Smooth muscle cell (in vitro differentiated cells): ENCODE results near the gene DOLPP1. TPM values are rescaled to one million over a fixed set of nuclear protein-coding genes. Genes with fewer than 3 reads are reported as not detected.

Experiments used
- DNase-seq: peaks from one replicate; lab custom pipeline; 2025; ENCODE audit not compliant: unreplicated experiment; lab: John Stamatoyannopoulos, UW
- H2AFZ ChIP-seq: fragments of 200-600 bp; sonication (generic); 2 replicates; pipeline ENCODE4 v1.6.0; 2016; ENCODE audit warnings: antibody characterized with exemption, low read depth, mild to moderate bottlenecking
- H3F3A ChIP-seq: fragments of 200-600 bp; sonication (generic); 2 replicates; pipeline ENCODE4 v1.6.0; 2017; ENCODE audit warnings: antibody characterized with exemption, low read depth
- H3K27ac ChIP-seq: fragments of 200-600 bp; sonication (generic); 2 replicates; pipeline ENCODE4 v1.5.1; 2016; ENCODE audit warnings: low read depth, mild to moderate bottlenecking
- H3K27me3 ChIP-seq: fragments of 200-600 bp; sonication (generic); 2 replicates; pipeline ENCODE4 v1.6.1; 2016; ENCODE audit warnings: low read depth, mild to moderate bottlenecking
- H3K36me3 ChIP-seq: fragments of 200-600 bp; sonication (generic); 2 replicates; pipeline ENCODE4 v1.5.1; 2016; ENCODE audit warnings: low read depth
- H3K4me1 ChIP-seq: fragments of 200-600 bp; sonication (generic); 2 replicates; pipeline ENCODE4 v1.5.1; 2016; ENCODE audit warnings: low read depth
- H3K4me2 ChIP-seq: fragments of 200-600 bp; sonication (generic); 2 replicates; pipeline ENCODE4 v1.6.0; 2016; ENCODE audit warnings: mild to moderate bottlenecking
- H3K4me3 ChIP-seq: fragments of 200-600 bp; sonication (generic); 2 replicates; pipeline ENCODE4 v1.5.1; 2016; ENCODE audit warnings: mild to moderate bottlenecking
- H3K79me2 ChIP-seq: fragments of 200-600 bp; sonication (generic); 2 replicates; pipeline ENCODE4 v1.6.0; 2016; ENCODE audit warnings: low read depth, mild to moderate bottlenecking
- H3K9ac ChIP-seq: fragments of 200-600 bp; sonication (generic); 2 replicates; pipeline ENCODE4 v1.6.0; 2016; ENCODE audit warnings: low read depth
- H3K9me3 ChIP-seq: fragments of 200-600 bp; sonication (generic); replicated peaks from 2 replicates; pipeline ENCODE4 v1.5.1; 2016; ENCODE audit warnings: low read depth
- H4K20me1 ChIP-seq: fragments of 200-600 bp; sonication (generic); 2 replicates; pipeline ENCODE4 v1.6.0; 2016; ENCODE audit warnings: low read depth
- CTCF ChIP-seq: fragments of 200-600 bp; sonication (generic); IDR thresholded peaks from 2 replicates; pipeline ENCODE4 v1.5.1; 2017; ENCODE audit warnings: borderline replicate concordance, mild to moderate bottlenecking, antibody characterized with exemption; ENCODE audit not compliant: insufficient read depth, poor library complexity, severe bottlenecking
- WGBS: methylation state at CpG from one replicate; pipeline ENCODE4 v1.1.7; 2016; ENCODE audit warnings: low lambda C conversion rate; 5-methylcytosine and 5-hydroxymethylcytosine counted together
- polyA plus RNA-seq: library from polyadenylated mRNA; unstranded; fragments of >200 nt; fragmentation: Nextera tagmentation; extraction: Ambion mirVana; gene quantifications from 2 replicates; pipeline ENCODE4 v1.2.1, GENCODE V29; 2016
- total RNA-seq: library from RNA; depleted of rRNA; stranded (reverse); fragments of >200 nt; gene quantifications from 2 replicates; pipeline ENCODE4 v1.2.3, GENCODE V29; 2014

DOLPP1 gene
- total and polyA plus RNA-seq, 2 experiments from 2014 or later, result 14.4 to 17.8 TPM

GRCh38 chr9:129058965-129059795 lies 21.7 kb upstream of the DOLPP1 start:
- no peak overlapping the region for H3K4me3 ChIP-seq
- H3K27ac ChIP-seq, result no peak overlapping the region
- no peak overlapping the region for H3K4me2 ChIP-seq
- no peak for DNase-seq
- no peaks in the 10 kb centered on the region for H3K4me1 ChIP-seq
- H3K36me3 ChIP-seq, result no peaks in the 10 kb centered on the region
- WGBS, result 88% methylated on average over 21 of the region's 21 CpGs
- H3K9me3 ChIP-seq, result no peaks in the 10 kb centered on the region
- H3K27me3 ChIP-seq, result no peaks in the 10 kb centered on the region
- no peak overlapping the region for H3K9ac ChIP-seq
- no peak for TF ChIP-seq CTCF
- H3K79me2 ChIP-seq, result no peaks in the 10 kb centered on the region
- no peaks in the 10 kb centered on the region for H3F3A ChIP-seq
- H4K20me1 ChIP-seq, result no peaks in the 10 kb centered on the region
- H2AFZ ChIP-seq, result no peak overlapping the region

DNA sequence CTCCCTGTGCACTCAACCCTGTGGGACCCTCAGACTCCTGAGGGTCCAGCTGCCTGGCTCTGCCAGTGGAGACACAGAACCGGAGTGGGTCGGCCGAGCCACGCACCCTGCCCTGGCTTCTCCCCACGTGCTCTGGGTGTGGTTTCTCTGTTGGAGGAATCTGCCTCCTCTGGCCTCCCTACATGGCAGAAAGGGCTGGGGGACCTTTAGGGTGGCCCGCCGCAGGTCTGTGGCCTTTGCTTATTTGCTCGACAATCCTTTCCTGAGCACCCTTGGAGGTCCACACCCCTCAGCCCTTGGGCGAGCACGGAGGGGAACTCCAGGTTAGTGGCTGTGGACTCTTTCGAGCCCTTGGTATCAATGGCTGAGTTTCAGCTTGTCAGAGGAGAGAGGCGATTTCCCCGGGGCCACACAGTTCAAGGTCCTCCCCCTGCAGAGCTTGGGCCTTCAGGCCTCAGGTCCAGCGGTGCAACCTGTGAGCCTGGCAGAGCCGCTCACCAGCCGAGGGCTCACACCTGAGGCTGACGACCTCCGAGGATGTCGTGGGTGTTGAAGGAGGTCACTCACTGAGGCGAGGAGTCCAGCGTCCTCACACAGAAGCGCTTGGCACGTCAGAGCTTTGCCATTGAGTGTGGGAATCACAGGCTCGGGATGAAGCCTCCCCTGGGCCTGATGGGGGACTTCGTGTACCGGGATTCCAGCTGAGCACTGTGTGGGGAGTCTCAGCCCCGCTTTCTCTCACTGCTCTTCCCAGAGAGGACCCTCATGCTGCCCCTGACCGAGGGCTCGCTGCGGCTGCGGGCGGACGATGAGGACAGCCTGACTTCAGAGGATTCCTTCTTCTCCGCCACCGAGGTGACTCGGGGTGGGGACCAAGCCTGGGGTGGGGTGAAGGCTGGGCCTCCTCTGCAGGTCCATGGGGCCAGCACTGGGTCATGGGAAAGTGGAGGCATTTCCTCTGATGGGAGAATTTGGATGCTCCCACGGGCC lies 20.8 kb upstream of the DOLPP1 start:
- H3K36me3 ChIP-seq, result no peaks in the 10 kb centered on the region
- H3K9me3 ChIP-seq, result no peaks in the 10 kb centered on the region
- no peaks in the 10 kb centered on the region for H3F3A ChIP-seq
- no peak overlapping the region for H3K4me3 ChIP-seq
- no peaks in the 10 kb centered on the region for H3K4me1 ChIP-seq
- no peak for TF ChIP-seq CTCF
- no peak overlapping the region for H3K4me2 ChIP-seq
- H3K9ac ChIP-seq, result no peak overlapping the region
- DNase-seq, result no peak
- no peaks in the 10 kb centered on the region for H3K79me2 ChIP-seq
- H3K27ac ChIP-seq, result no peak overlapping the region
- no peaks in the 10 kb centered on the region for H4K20me1 ChIP-seq
- WGBS, result 98% methylated on average over 37 of the region's 37 CpGs
- no peak overlapping the region for H2AFZ ChIP-seq
- no peaks in the 10 kb centered on the region for H3K27me3 ChIP-seq

- no peaks in the 10 kb centered on the region for H3K9me3 ChIP-seq
- TF ChIP-seq CTCF, result no peak
- H3K27ac ChIP-seq, result no peak overlapping the region
- no peaks in the 10 kb centered on the region for H3K36me3 ChIP-seq
- H3K27me3 ChIP-seq, result no peaks in the 10 kb centered on the region
- no peaks in the 10 kb centered on the region for H3K4me1 ChIP-seq
- H2AFZ ChIP-seq, result no peak overlapping the region
- H3K4me2 ChIP-seq, result no peak overlapping the region
- H3K4me3 ChIP-seq, result no peak overlapping the region
- 95% methylated on average over 12 of the region's 12 CpGs for WGBS
- DNase-seq, result no peak
- H4K20me1 ChIP-seq, result no peaks in the 10 kb centered on the region
- H3K79me2 ChIP-seq, result no peaks in the 10 kb centered on the region
- no peaks in the 10 kb centered on the region for H3F3A ChIP-seq
- H3K9ac ChIP-seq, result no peak overlapping the region
Observed at GRCh38 chr9:129060991-129061390, 19.9 kb upstream of the DOLPP1 start.
